ENCODE results near the gene TIMP2. TPM values are rescaled to one million over a fixed set of nuclear protein-coding genes. Genes with fewer than 3 reads are reported as not detected.

TIMP2 gene
- total RNA-seq, 1 experiment from 2014 or later = 60.5 TPM

- no peaks in the 10 kb centered on the region for H3K27me3 ChIP-seq (replicated peaks; ENCODE audit: insufficient read depth, low read depth, low read length, poor library complexity)
- no peak overlapping the region for H3K27ac ChIP-seq (ENCODE audit: low read depth, low read length, poor library complexity, severe bottlenecking)
- ChIA-PET POLR2A (ENCODE audit: low non-redundant PET) (no interaction called here), CTCF (interaction anchor here (0.6 kb wide), 1 partner anchor 104 kb away, joined by 3 read pairs; no protein-coding TSS in a partner anchor)
- no peaks in the 10 kb centered on the region for H3K4me1 ChIP-seq (ENCODE audit: insufficient read depth, low read length, poor library complexity, severe bottlenecking)
- H3K4me3 ChIP-seq (ENCODE audit: low read depth, low read length, poor library complexity, severe bottlenecking) = no peak overlapping the region
- TF ChIP-seq EZH2 (IDR thresholded peaks at IDR 0.05; ENCODE audit: borderline replicate concordance, low read depth, low read length, poor library complexity, severe bottlenecking) = no peak
- TF ChIP-seq CTCF (conservative IDR thresholded peaks at IDR 0.05; ENCODE audit: low read depth, low read length) = no peak
- H3K9me3 ChIP-seq (ENCODE audit: low read depth, low read length, poor library complexity, severe bottlenecking) = no peaks in the 10 kb centered on the region
- no TSS peak for BruUV-seq (replicated peaks)
- intact Hi-C loops (cut with micrococcal nuclease; ENCODE audit: unreplicated experiment) = no loop called here
- H3K36me3 ChIP-seq (ENCODE audit: insufficient read depth, low read length, poor library complexity, severe bottlenecking) = no peaks in the 10 kb centered on the region
- DNase-seq (ENCODE audit: low spot score) = no peak
Measured at GRCh38 chr17:78864117-78864516, 61.1 kb downstream of the TIMP2 start.

GRCh38 chr17:78862073-78863023, 62.8 kb downstream of the TIMP2 start:
- no peak for DNase-seq (ENCODE audit: low spot score)
- Histone ChIP-seq H3K27ac (ENCODE audit: low read depth, low read length, poor library complexity, severe bottlenecking) (no peak overlapping the region), H3K36me3 (ENCODE audit: insufficient read depth, low read length, poor library complexity, severe bottlenecking) (no peaks in the 10 kb centered on the region), H3K4me1 (ENCODE audit: insufficient read depth, low read length, poor library complexity, severe bottlenecking) (no peaks in the 10 kb centered on the region), H3K27me3 (replicated peaks; ENCODE audit: insufficient read depth, low read depth, low read length, poor library complexity) (no peaks in the 10 kb centered on the region), H3K9me3 (ENCODE audit: low read depth, low read length, poor library complexity, severe bottlenecking) (no peaks in the 10 kb centered on the region), H3K4me3 (ENCODE audit: low read depth, low read length, poor library complexity, severe bottlenecking) (no peak overlapping the region)
- intact Hi-C loops (cut with micrococcal nuclease; ENCODE audit: unreplicated experiment) = no loop called here
- POLR2A ChIA-PET (ENCODE audit: low non-redundant PET) = no interaction called here
- CTCF ChIA-PET = no interaction called here
- TF ChIP-seq EZH2 (IDR thresholded peaks at IDR 0.05; ENCODE audit: borderline replicate concordance, low read depth, low read length, poor library complexity, severe bottlenecking) (no peak), CTCF (conservative IDR thresholded peaks at IDR 0.05; ENCODE audit: low read depth, low read length) (no peak)
- BruUV-seq (replicated peaks) = no TSS peak

GRCh38 chr17:78861229-78861628, 64.0 kb downstream of the TIMP2 start:
- TF ChIP-seq EZH2 (IDR thresholded peaks at IDR 0.05; ENCODE audit: borderline replicate concordance, low read depth, low read length, poor library complexity, severe bottlenecking) = no peak
- TF ChIP-seq CTCF (conservative IDR thresholded peaks at IDR 0.05; ENCODE audit: low read depth, low read length) = no peak
- intact Hi-C loops (cut with micrococcal nuclease; ENCODE audit: unreplicated experiment) = no loop called here
- H3K27ac ChIP-seq (ENCODE audit: low read depth, low read length, poor library complexity, severe bottlenecking) = no peak overlapping the region
- no peak overlapping the region for H3K4me3 ChIP-seq (ENCODE audit: low read depth, low read length, poor library complexity, severe bottlenecking)
- no peak for DNase-seq (ENCODE audit: low spot score)
- no peaks in the 10 kb centered on the region for H3K36me3 ChIP-seq (ENCODE audit: insufficient read depth, low read length, poor library complexity, severe bottlenecking)
- POLR2A ChIA-PET (ENCODE audit: low non-redundant PET) = interaction anchor here (0.7 kb wide), 1 partner anchor 136 kb away, joined by 3 read pairs; no protein-coding TSS in a partner anchor
- BruUV-seq (replicated peaks) = no TSS peak
- no peaks in the 10 kb centered on the region for H3K27me3 ChIP-seq (replicated peaks; ENCODE audit: insufficient read depth, low read depth, low read length, poor library complexity)
- H3K4me1 ChIP-seq (ENCODE audit: insufficient read depth, low read length, poor library complexity, severe bottlenecking) = no peaks in the 10 kb centered on the region
- CTCF ChIA-PET = no interaction called here
- no peaks in the 10 kb centered on the region for H3K9me3 ChIP-seq (ENCODE audit: low read depth, low read length, poor library complexity, severe bottlenecking)

Data from A673 (cell line).